GM12864 (cell line): ENCODE data around the gene CDC42BPA.

Source experiments
- DNase-seq: peaks from one replicate; pipeline ENCODE4 v3.0.0-alpha.2; 2011; ENCODE audit warnings: low read depth
- H3K4me3 ChIP-seq: 2 replicates; pipeline ENCODE4 v1.5.1; 2011; ENCODE audit warnings: mild to moderate bottlenecking, low read depth, low read length, control low read depth
- CTCF ChIP-seq: IDR thresholded peaks from 2 replicates; pipeline ENCODE4 v1.5.1; 2011; ENCODE audit warnings: low read depth, mild to moderate bottlenecking, moderate library complexity, low read length, control low read depth, inconsistent platforms; ENCODE audit errors: missing control alignments

Gene CDC42BPA

GRCh38 chr1:226949401-226949800 lies 368.9 kb downstream of the CDC42BPA start:
- no peak for DNase-seq
- no peak overlapping the region for H3K4me3 ChIP-seq
- TF ChIP-seq CTCF = no peak

- no peak overlapping the region for H3K4me3 ChIP-seq
- no peak for DNase-seq
- no peak for TF ChIP-seq CTCF
Measured at GRCh38 chr1:226948996-226949395, 369.3 kb downstream of the CDC42BPA start.

- no peak for TF ChIP-seq CTCF
- H3K4me3 ChIP-seq = no peak overlapping the region
- no peak for DNase-seq
Measured at GRCh38 chr1:226948480-226948879, 369.8 kb downstream of the CDC42BPA start.

GRCh38 chr1:226948051-226948450 lies 370.2 kb downstream of the CDC42BPA start:
- no peak overlapping the region for H3K4me3 ChIP-seq
- TF ChIP-seq CTCF = no peak
- DNase-seq = no peak

- no peak for TF ChIP-seq CTCF
- no peak for DNase-seq
Measured at GRCh38 chr1:226946841-226947240, 371.5 kb downstream of the CDC42BPA start.

GRCh38 chr1:226946285-226946684 lies 372.0 kb downstream of the CDC42BPA start:
- no peak overlapping the region for H3K4me3 ChIP-seq
- no peak for TF ChIP-seq CTCF
- no peak for DNase-seq

More at GRCh38 chr1:226946841-226947240, 371.5 kb downstream of the CDC42BPA start:
- no peak overlapping the region for H3K4me3 ChIP-seq

- TF ChIP-seq CTCF = no peak
- no peak overlapping the region for H3K4me3 ChIP-seq
- DNase-seq = no peak
Measured at GRCh38 chr1:226945858-226946245, 372.4 kb downstream of the CDC42BPA start.
